ENCODE data around the gene MTERF2.

- TF ChIP-seq CTCF (IDR thresholded peaks at IDR 0.05) (no peak), POLR2A (IDR thresholded peaks at IDR 0.05) (no peak)
These were observed 25.9 kb upstream of the MTERF2 start for GRCh38 chr12:107012736-107013425.
